SU-DHL-6 (cell line): Measurements from ENCODE around the gene ART3.

Experiments
- H2AFZ ChIP-seq: fragments of 200-600 bp; sonication (generic); 2 replicates; pipeline ENCODE4 v1.6.1; 2014; ENCODE audit warnings: low read depth, mild to moderate bottlenecking, moderate library complexity, mixed read lengths, antibody characterized with exemption, low read length; ENCODE audit not compliant: severe bottlenecking
- H3F3A ChIP-seq: fragments of 200-600 bp; shearing (Covaris generic); 2 replicates; pipeline ENCODE4 v1.6.0; 2016; ENCODE audit warnings: antibody characterized with exemption, mild to moderate bottlenecking; ENCODE audit not compliant: insufficient read depth
- H3K27ac ChIP-seq: fragments of 200-600 bp; sonication (generic); 2 replicates; pipeline ENCODE4 v1.5.1; 2016; ENCODE audit warnings: low read depth, mild to moderate bottlenecking, low read length, moderate library complexity, mixed read lengths
- H3K27me3 ChIP-seq: fragments of 200-600 bp; sonication (generic), shearing (Covaris generic); 2 replicates; pipeline ENCODE4 v1.6.0; 2014; ENCODE audit warnings: mild to moderate bottlenecking, low read length
- H3K36me3 ChIP-seq: fragments of 200-600 bp; sonication (generic); 2 replicates; pipeline ENCODE4 v1.6.1; 2014; ENCODE audit warnings: mild to moderate bottlenecking, low read length, mixed read lengths
- H3K4me2 ChIP-seq: fragments of 300-600, 200-600 bp; shearing (Covaris generic), sonication (generic); 2 replicates; pipeline ENCODE4 v1.6.0; 2014; ENCODE audit warnings: low read length, low read depth, mild to moderate bottlenecking; ENCODE audit not compliant: poor library complexity, severe bottlenecking
- H3K4me3 ChIP-seq: fragments of 200-600 bp; sonication (generic); 2 replicates; pipeline ENCODE4 v1.5.1; 2014; ENCODE audit warnings: antibody characterized with exemption, low read length, mild to moderate bottlenecking, mixed read lengths; ENCODE audit not compliant: insufficient read depth, poor library complexity, severe bottlenecking
- H3K79me2 ChIP-seq: fragments of 200-600 bp; sonication (generic); 2 replicates; pipeline ENCODE4 v1.6.1; 2014; ENCODE audit warnings: mild to moderate bottlenecking, low read length, moderate library complexity; ENCODE audit not compliant: insufficient read depth
- H3K9ac ChIP-seq: fragments of 200-600 bp; sonication (generic); 2 replicates; pipeline ENCODE4 v1.7.0; 2014; ENCODE audit warnings: mild to moderate bottlenecking, low read length
- H3K9me2 ChIP-seq: fragments of 200-600 bp; sonication (generic); replicated peaks from 2 replicates; pipeline ENCODE4 v1.6.1; 2014; ENCODE audit warnings: low read length; ENCODE audit not compliant: insufficient read depth
- H3K9me3 ChIP-seq: fragments of 200-600 bp; sonication (generic); 2 replicates; pipeline ENCODE4 v1.6.1; 2014; ENCODE audit warnings: low read length, mixed read lengths; ENCODE audit not compliant: insufficient read depth
- H4K20me1 ChIP-seq: fragments of 200-600 bp; sonication (generic); 2 replicates; pipeline ENCODE4 v1.6.1; 2014; ENCODE audit warnings: low read depth, mild to moderate bottlenecking, antibody characterized with exemption, low read length, moderate library complexity, mixed read lengths
- CTCF ChIP-seq: fragments of 200-600 bp; sonication (generic); IDR thresholded peaks from one replicate; pipeline ENCODE4 v1.5.1; 2017; ENCODE audit warnings: antibody characterized with exemption, mild to moderate bottlenecking, low read length, moderate library complexity; ENCODE audit not compliant: insufficient read depth, poor library complexity, severe bottlenecking
- EZH2phosphoT487 ChIP-seq: fragments of 200-600 bp; sonication (generic), shearing (Covaris generic); conservative IDR thresholded peaks from 2 replicates; pipeline ENCODE4 v1.6.1; 2018; ENCODE audit warnings: mild to moderate bottlenecking, antibody characterized with exemption, low read length, moderate library complexity, mixed read lengths

Gene ART3

GRCh38 chr4:76059750-76060149 lies 14.8 kb upstream of the ART3 start:
- TF ChIP-seq EZH2phosphoT487 (no peak), CTCF (no peak)
- Histone ChIP-seq H3K4me2 (no peak overlapping the region), H3K4me3 (no peak overlapping the region), H3K9me2 (no peaks in the 10 kb centered on the region), H4K20me1 (no peaks in the 10 kb centered on the region), H3K27me3 (no peaks in the 10 kb centered on the region), H3K27ac (no peak overlapping the region), H3F3A (no peaks in the 10 kb centered on the region), H3K9me3 (no peaks in the 10 kb centered on the region), H3K79me2 (no peaks in the 10 kb centered on the region), H3K9ac (no peak overlapping the region), H2AFZ (no peak overlapping the region), H3K36me3 (no peaks in the 10 kb centered on the region)

GRCh38 chr4:76060506-76060905 lies 14.0 kb upstream of the ART3 start:
- Histone ChIP-seq H3K27me3 (no peaks in the 10 kb centered on the region), H3K9me2 (no peaks in the 10 kb centered on the region), H3K27ac (no peak overlapping the region), H3K4me2 (no peak overlapping the region), H3K9me3 (no peaks in the 10 kb centered on the region), H3K9ac (no peak overlapping the region), H4K20me1 (no peaks in the 10 kb centered on the region), H3K36me3 (no peaks in the 10 kb centered on the region), H3K4me3 (no peak overlapping the region), H3F3A (no peaks in the 10 kb centered on the region), H2AFZ (no peak overlapping the region), H3K79me2 (no peaks in the 10 kb centered on the region)
- TF ChIP-seq CTCF = no peak
- TF ChIP-seq EZH2phosphoT487 = no peak

GRCh38 chr4:76061421-76061820 lies 13.1 kb upstream of the ART3 start:
- Histone ChIP-seq H3F3A (no peaks in the 10 kb centered on the region), H3K27ac (no peak overlapping the region), H3K9me3 (no peaks in the 10 kb centered on the region), H3K9ac (no peak overlapping the region), H4K20me1 (no peaks in the 10 kb centered on the region), H3K9me2 (no peaks in the 10 kb centered on the region), H3K4me2 (no peak overlapping the region), H3K27me3 (no peaks in the 10 kb centered on the region), H2AFZ (no peak overlapping the region), H3K79me2 (no peaks in the 10 kb centered on the region), H3K36me3 (no peaks in the 10 kb centered on the region), H3K4me3 (no peak overlapping the region)
- no peak for TF ChIP-seq CTCF
- TF ChIP-seq EZH2phosphoT487 = no peak

- Histone ChIP-seq H3K4me2 (no peak overlapping the region), H3K36me3 (no peaks in the 10 kb centered on the region), H3K9ac (no peak overlapping the region), H4K20me1 (no peaks in the 10 kb centered on the region), H2AFZ (no peak overlapping the region), H3F3A (no peaks in the 10 kb centered on the region), H3K79me2 (no peaks in the 10 kb centered on the region), H3K27ac (no peak overlapping the region), H3K9me3 (no peaks in the 10 kb centered on the region), H3K4me3 (no peak overlapping the region), H3K9me2 (no peaks in the 10 kb centered on the region), H3K27me3 (no peaks in the 10 kb centered on the region)
- TF ChIP-seq EZH2phosphoT487 (no peak), CTCF (no peak)
These were observed 12.5 kb upstream of the ART3 start for GRCh38 chr4:76061982-76062381.
